Hematopoietic multipotent progenitor cell treated with erythropoietin and hydrocortisone succinate and interleukin-3 and kit ligand, for 6 days (in vitro differentiated cells): ENCODE measurements around the gene GLCE.

Experiments
- DNase-seq: peaks from one replicate; pipeline ENCODE4 v3.0.0-alpha.2; 2015

GLCE gene

DNA sequence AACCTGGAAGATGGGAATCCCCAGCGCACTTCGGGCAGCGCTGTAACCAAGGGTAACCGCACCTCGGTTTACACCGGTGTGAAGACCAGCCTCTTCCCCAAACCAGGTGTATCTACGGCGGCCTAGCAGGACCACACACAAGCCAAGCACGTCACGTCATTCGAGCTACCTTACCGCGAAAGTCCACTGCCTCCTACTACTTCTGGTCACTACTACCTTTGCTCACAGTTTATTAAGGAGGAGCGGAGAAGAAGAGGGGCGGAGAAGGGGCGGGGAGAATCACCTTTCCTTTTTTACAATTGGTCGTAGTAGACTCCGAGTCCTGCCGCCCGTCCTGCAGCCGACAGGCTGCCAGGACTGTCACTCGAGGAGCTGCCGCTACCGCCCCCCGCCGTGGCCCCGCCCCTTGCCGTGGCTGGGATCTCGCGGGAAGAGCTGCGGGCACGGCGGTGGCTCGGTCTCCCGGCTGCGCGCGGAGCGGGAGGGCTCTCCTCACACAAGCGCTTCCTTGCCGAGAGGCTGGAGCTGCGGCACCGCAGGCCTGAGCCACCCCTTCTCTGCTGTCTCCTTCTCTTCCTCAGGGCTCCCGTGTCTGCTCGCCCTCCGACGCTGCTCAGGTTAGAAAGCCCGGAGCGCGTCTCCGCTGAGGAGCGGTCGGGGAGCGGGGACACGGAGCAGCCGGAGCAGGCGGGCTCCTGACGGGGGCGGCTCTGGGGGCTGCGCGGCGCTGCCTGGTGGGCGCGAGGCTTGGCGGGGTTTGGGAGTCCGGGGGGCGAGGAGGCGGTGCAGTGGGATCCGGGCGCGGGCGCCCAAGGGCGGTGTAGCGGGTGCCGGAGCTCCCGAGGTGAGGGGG, at the start of gene GLCE:
Gene GLCE (plus strand): TSS at position 495 of the 853 bp plus-strand sequence. CDS start 95,172 bp downstream, outside the sequence.
- DNase-seq: peak; percentile 96

DNA sequence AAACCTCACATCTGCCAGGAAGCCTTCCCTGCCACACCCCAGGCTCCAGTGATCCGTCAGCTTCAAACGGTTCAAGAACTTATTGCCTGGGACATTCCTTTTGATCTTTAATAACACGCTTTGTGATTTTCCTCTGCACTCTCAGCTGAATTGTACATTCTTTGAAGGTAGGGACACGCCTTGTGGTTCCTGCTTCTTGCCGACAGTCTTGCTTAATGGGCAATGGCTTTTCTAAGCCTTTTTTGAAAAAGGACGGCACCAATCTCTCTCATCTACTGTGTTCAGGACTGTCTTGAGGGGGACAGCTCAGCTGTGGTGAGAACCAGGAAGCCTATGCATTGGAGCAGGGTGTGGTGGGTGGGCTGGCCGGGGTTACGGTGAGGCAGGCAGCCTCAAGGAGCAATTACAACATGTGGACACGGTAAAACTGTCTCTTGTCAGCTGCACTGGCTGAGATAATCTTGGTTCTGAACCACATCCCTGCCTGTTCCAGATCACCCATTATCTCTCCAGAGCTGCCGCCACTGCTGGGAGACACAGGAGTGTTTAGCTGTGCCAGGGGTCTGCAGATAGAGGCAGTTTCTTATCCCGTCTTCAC, 46.0 kb upstream of the GLCE start:
- peak; percentile 97 for DNase-seq

DNA sequence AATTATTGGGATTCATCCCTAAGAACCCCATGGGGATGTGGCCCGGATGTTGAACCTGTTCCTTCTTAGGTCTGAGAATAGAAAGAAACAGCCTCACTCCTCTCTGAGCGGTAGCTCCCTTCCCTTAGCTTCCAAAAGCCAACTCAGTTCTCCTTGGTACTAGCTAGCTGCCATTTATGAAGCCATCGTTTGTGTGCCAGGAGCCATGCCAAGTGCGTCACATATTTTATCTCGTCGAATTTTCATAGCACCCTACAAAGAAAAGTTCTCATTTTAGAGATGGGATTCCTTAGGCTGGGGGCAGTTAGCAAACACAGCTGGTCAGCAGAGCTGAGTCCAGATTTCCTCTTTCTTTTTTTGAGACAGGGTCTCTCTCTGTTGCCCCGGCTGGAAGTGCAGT, 45.4 kb upstream of the GLCE start:
- no peak for DNase-seq

DNA sequence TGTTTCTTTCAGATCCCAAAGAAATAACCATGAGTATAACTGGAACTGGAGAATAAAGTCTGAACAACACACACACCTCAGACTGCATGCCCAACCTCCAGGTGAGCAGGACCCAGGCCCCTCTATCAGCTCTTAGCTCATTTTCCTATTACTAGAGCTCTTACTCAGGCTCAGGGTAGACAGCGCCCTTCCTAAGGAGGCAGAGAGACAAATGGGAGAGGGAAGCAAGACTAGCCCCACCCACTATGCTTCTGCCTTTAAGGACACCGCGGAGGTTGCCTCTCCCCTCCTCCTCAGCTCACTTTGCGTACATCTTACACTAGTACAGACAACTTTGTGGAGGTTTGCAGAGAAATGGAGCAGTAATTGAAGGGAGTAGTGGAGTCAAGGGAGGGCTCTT, 44.0 kb upstream of the GLCE start:
- DNase-seq: peak; percentile 28

DNA sequence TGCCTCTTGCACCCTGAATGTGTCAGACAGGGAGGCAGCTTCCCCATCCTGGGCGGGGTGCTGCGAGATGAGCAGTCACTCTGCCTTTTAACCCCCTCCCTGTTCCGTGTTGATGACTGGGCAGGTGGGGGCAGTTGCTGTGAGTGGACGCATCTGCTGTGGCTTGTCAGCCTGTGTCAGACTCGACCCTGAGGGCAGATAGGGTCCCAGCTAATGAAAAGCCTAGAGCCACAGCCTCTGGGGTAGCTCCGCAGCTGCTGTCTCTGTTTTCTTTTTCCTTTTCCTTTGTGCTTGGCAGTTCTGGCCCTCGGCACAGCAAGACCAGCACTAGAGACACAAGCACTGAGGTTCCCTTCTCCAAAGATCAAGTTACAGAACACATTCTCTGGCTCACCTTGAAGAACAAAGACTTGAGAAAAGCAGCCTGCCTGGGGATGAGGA, 43.0 kb upstream of the GLCE start:
- DNase-seq: no peak

DNA sequence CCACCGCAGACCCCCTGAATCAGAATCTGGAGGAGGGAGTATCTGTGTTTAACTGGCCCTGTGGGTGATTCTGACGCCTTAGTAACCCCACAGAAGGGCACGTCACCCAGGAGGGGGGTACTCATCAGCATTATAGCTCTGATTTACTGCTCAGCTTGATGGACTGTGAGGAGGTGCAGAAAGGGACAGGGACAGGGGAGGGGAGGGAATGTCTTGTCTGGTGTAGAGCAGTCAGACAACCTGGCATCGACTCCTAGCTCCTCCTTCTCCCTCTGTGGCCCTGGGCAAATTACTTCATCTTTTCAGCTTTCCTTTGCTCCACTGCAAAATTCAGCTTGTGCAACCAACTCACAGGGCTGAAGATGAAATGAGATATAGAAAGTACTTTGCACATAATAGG, 42.3 kb upstream of the GLCE start:
- no peak for DNase-seq

DNA sequence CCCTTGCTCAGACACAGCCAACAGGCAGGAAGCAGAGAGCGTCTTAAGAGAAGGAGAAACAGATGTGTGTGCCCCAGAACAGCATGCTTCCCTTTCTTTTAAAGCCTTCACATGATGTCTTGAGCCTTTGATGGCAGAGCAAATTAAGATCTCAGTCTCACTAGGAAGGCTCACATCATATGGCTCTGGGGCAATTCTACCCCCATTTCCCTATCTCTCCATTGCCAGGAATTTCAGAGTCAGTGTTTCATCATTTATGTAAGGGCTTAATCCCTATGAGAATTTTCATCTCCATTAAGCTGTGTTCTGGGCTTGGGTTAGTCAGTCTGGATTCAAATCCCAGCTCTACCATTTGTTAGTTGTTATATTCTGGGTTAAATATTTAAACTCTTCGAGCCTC, 41.4 kb upstream of the GLCE start:
- no peak for DNase-seq

DNA sequence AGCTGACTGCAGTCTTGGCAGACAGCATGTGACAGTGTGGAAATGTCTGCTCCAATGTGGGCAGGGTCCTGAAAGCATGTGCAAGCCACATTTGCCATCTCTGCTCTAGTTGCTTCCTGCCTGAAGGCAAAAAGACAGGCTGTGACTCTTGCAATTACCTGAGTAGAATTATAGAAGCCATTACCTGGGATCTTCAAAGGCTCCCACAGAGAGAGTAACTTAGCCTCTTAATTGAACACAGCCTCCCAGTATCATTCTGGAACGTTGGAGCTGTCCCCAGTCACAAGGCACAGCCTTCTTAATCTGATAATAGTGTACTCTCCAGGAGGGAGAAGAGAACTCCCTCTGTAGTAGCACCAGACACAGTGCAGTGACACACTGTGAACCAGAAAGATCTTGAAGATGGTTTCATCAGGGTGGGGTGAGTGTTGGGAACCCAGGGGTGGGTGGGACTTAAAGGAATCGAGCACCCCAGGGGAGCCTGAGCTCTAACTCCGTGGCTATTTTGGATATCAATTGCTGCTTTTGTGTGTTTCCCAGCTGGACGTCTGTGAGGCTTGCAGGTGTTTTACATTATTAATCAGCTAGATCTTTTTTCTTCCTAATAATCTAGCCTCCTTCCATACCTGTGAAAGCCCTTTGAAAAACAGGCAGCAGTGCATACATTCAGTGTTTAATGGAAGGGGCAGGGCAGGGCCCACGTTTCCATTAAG, 40.6 kb upstream of the GLCE start:
- DNase-seq: peak; percentile 69

DNA sequence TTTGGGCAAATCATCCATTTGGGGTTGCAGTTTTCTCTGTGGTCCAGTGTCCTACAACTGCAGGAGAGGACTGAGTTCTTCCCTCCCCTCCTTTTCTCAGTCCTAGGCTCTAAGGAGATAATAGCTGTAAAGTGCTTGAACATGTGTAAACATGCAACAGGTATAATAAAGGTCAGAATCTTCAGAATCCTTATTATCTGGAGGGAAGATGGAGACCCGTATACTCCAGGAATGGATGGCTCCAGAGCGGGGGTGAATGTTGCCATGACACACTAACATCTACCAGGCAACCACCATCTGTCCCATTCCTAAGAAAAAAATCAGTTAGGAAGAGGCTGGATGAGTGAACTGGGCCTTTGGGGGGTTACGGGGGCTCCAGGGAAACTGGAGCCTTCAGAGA, 39.7 kb upstream of the GLCE start:
- DNase-seq: no peak

DNA sequence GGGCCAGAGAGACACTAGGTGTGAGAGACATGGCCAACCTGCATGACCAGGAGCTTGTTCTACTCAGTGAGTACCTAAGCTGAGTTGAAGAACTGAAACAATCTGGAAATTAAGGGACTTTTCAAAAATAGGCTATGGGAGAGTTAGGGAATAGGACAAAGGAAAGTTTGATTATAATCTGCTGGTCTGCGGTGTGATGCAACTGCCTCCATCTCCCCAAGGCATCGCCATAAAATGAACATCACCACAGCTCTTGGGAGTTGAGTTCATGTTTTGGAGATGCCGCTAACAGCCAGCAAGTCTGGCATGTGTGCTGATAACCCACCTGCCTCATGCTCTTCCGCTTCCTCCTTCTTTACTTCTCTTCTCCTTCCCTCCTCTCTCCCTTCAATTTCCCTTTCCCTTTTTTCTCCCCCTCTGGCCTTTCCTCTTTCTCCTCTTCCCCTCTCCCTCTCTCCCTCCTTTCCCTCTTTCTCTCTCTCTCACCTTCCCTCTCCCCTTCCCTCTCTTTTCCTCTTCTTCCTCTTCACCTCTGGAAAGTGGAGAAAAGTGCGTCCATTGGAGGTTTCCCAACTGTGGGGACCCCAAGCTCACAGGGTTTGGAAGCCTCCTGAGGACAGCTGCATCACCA, 39.1 kb upstream of the GLCE start:
- no peak for DNase-seq

DNA sequence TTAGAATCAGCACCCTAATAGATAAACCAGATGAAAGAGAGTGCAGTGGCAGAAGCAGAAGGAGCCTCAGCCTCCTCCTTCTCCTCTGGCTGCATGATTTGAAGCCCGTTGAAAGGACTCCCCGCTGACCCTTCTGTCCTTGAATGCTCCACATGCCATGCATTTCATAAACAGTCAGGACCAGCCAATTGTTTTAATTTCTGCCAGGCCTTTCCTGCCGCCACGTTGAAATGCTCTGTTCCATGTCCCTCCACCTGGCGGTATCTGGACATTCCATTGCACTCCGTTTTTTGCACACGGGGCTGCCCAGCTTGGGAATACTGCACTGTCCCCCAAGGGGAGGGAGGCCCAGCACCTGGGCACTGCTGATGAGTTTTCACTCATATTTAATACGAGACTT, 35.2 kb upstream of the GLCE start:
- DNase-seq: no peak

DNA sequence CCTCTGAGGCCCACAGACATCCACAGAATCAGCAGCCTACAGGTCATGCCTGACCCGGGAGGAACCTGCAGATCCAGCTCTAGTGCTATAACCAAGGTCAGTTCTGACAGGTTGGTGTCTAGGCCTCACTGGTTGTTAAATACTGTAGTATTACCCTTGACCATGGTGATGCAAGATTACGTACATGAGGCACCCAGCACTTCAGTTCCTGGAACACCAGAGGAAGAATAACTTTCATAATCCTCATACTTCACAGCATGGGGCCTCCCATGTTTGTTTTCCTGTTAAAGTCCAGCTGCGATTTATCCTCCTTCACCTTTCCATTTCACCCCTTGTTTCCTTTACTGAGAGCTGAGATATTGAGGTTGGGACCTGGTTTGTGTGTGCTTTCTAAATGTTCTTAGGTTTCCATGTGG, 34.4 kb upstream of the GLCE start:
- DNase-seq: peak; percentile 49

DNA sequence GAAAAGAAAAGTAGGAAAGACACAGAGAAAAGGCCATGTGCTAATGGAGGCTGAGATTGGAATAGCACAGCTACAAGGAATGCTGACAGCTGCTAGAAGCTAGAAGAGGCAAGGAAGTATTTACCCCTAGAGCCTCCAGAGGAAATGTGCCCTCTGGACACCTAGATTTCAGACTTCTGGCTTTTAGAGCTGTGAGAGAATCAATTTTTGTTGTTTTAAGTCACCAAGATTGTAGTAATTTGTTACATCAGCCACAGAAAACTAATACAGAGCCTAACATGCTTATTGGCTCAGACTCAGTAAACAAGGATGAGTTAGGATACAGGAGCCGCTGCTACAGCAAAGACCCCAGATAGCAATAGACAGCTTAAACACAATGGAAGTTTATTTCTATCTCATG, 33.1 kb upstream of the GLCE start:
- no peak for DNase-seq

DNA sequence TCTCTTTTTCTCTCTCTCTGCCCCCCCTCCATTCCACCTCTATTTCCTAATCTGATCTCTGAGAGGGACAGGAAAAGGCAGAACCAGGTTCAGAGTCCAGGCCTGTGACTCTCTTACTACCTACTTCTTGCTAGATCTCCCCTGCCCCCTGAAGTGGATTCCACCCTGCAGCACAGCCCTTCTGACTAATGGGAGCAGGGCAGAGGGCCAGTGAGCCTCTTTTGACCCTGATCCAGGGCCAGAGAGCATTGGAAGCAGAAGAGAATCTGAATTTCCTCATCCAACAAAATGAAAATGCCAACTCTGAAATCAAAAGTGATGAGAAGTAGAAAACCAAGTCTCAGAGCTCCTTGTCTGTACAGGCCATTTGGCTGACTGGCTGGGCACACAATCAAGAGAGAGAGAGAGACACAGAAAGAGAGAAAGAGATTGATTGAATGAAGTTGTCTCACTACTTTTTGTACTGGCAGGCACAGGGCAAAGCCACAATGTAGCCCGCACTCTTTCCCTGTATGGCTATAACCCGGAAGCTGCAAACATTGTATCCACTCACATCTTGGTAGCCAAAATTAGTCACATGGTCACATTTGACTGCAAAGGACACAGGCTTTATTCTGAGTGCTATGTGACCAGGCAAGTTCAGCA, 31.6 kb upstream of the GLCE start:
- no peak for DNase-seq

DNA sequence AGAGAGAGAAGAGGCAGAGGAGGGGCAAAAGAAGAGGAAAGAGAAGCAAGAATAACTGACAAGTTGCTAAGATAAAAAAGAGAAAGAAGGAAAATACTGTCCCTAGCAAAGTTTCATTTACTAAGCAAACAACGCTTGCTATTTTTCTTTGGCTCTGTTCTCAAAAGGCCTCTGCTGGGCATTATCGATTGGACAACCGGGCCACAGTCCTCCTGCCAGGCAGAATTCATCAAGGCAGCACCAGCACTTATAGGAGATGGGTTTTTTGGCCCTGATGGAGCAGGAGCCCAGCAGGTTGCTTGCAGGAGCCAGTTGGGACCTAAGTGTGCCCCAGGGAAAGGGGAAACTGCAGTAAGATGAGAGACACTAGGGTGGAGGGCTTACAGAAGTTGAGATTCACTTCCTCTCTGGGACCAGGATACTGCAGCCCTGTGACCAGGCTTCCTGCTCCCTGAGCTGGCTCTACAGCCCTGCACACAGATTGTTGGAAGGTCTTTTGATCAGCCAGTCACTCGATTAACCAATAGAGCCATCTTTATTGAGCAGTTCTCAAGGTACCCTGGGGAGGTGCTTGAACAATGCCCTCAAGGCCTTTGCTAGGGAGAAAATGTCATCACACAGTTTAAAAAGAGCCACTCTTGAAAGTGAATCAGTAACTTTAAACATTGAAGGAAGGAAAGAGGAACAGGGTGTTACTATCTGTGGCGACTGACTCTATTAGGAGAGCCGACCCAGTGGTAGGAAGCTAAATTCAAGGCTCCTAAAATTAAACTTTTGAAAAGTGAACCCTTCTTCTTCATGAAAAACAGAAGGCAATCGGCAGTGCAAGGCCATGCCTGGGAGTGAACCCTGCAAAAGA, 28.8 kb upstream of the GLCE start:
- no peak for DNase-seq

DNA sequence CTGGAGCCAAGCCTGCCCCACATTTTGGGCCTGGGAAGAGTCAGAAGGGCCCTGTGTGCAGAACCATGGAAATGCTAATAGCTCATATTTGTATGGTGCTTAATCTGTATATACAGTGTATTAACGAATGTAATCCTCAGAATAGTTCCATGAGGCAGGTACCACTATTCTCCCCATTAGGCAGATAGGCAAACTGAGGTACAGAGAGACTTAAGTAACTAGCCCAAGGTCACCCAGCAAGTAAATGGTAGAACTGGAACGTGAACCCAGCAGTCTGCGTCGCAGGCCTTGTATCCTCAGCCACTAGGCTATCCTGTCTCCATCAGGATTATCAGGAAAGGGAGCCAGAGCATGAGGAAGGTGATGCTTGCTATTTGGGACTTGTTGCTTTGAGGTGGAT, 28.0 kb upstream of the GLCE start:
- no peak for DNase-seq

DNA sequence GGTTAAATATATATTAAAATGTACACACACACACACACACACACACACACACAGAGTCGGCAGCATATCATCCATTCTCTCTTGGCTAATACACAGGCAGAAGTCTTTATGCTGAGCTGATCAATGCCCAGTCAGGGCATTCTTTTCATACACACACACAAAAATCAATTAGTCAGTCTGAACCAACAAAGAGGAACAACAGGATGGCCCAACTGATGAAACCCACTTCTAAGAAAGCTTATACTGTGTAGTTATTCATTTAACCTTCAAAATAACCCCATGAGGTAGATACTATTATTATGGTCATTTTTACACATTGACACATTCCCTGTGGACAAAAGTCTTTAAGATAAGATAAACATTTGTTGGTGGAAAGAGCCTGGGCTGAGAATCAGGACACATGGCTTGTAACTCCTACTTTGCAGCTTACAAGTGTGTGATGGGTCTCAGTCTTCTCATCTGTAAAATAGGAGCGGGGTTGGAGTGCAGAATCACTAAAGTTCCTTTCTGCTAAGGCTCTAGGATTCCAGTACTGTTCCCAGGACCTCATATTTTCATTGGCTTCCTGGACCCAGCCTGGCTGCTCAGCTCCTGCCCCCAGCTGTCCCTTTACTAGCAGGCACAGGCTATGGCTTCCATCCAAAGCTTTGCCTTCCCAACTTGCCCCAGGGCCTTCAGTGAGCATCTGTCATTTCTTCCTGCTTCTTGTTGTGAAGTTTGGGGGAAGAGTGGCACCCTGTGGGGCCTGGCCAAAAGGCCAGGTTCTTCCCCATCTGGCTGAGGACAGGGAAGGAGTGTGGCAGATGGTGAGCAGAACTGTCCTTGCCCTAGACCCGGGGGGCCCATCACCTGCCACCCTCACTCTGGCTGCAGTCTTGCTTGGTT, 27.2 kb upstream of the GLCE start:
- no peak for DNase-seq

DNA sequence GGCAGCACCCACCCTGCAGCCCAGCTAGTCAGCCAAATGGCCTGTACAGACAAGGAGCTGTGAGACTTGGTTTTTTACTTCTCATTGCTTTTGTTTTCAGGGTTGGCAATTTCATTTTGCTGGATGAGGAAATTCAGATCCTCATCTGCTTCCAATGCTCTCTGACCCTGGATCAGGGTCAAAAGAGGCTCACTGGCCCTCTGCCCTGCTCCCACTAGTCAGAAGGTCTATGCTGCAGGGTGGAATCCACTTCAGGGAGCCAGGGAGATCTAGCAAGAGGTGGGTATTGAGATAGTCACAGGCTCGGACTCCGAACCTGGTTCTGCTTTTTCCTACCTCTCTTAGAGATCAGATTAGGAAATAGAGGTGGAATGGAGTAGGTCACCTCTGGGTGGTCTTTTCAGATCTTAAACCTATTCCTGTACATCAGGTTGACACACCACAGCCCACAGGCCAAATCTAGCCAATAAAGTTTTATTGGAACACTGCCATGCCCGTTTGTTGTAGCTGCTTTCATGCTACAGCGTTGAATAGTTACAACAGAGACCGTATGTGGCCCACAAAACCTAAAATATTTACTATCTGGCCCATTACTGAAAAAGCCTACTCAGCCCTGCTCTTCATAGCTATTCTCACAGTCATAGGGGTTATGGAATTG, 26.4 kb upstream of the GLCE start:
- DNase-seq: no peak

DNA sequence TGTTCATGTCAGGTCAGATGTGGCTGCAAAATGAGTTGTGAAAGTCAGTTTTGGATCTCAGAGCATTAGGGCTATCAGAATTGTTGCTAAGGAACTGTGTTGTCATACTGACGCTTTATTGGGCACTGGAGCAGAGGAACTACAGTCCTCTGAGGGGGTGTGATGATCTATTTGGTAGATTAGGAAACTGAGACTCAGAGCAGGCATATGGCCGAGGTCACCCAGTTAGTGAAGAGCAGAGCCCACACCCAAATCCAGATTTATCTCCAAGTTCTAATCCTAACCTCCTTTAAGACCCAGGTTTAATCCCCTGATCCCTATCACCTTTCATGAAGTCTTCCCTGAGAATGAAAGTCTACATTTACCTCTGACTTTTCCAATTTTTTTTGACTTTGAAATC, 25.6 kb upstream of the GLCE start:
- DNase-seq: no peak

DNA sequence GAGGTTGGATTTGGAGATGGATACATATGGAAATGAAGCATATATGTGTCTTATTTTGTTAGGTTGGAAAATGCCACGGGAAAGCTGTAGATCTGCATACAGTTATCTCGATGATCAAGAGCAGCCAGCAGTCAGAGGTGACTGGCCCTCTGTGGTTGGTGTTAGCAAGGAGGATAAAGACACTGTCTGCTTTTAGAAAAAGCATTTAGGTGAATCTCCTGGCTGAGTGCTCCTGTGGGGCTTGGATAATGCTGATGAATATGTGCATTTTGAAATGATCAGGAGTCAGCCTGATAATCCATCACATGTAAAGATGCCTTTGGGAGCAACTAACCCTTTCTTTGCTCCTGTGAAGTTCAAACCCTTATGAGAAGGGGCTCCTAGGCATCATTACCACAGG, 24.9 kb upstream of the GLCE start:
- DNase-seq: no peak
